Measurements from ENCODE around the gene PRAC2.

Gene PRAC2

DNA sequence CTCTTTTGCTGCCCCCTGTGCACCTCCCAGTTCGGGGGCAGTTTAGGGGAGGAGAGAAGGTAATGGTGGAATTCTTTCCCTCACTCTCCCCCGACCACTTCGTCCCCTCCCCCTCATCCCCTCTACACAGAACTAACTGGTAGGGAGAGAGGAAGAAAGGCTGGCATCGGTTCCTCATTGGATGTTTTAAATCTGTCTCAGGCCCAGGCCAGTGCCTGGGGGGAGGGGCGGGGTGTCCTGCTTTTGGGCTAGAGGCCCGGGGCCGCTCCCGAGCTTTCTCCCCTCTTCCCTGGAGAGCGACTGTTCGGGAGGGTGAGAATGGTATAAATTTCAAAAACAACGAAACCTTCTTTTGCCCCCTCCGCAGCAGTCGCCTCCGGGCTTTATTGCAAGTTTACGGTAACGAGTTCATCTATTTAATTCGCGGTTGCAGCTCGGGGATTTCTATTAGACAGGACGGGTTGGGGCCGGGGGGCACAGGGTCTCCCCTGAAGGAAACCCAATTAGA, at the start of gene PRAC2:
PRAC2 (plus strand) TSS at position 271 of the 508 bp plus-strand sequence. CDS start 1,226 bp downstream, outside the sequence.
- Histone ChIP-seq H3K27ac (peak within 1 kb of the TSS; percentile 100), H3K4me3 (peak within 1 kb of the TSS; percentile 80)

DNA sequence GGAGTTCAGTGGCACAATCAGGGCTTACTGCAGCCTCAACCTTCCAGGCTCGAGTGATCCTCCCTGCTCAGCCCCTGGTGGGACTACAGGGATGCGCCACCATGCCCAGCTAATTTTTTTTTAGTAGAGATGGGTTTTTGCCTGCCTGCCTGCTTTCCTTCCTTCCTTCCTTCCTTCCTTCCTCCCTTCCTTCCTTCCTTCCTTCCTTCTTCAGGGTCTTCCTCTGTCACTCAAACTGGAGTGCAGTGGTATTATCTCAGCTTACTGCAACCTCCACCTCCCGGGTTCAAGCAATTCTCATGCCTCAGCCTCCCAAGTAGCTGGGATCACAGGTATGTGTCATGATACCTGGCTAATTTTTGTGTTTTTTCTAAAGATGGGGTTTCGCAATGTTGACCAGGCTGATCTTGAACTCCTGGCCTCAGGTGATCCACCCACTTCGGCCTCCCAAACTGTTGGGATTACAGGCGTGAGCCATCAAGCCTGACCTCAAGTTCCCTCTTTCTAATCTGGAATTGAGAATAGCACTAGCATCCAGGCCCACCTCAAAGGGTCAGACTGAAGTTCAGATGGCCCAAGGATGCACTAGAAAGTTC, 45.9 kb upstream of the PRAC2 start:
- DNase-seq (ENCODE audit: low read depth, low spot score): no peak
- H3K36me3 ChIP-seq (ENCODE audit: insufficient read depth, low read length): no peaks in the 10 kb centered on the region
- TF ChIP-seq EZH2 (IDR thresholded peaks at IDR 0.05) (no peak), POLR2AphosphoS5 (IDR thresholded peaks at IDR 0.05; ENCODE audit: borderline replicate concordance, low read depth, low read length) (no peak), FOXP2 (optimal IDR thresholded peaks at IDR 0.05; ENCODE audit: control extremely low read depth, extremely low read length, insufficient read depth) (no peak)
- peak overlapping the region; percentile 5 for H3K9ac ChIP-seq (ENCODE audit: insufficient read length)
- no peaks in the 10 kb centered on the region for H3K9me3 ChIP-seq (ENCODE audit: low read depth, low read length)
- H3K27ac ChIP-seq: peak overlapping the region; percentile 96
- H3K4me3 ChIP-seq: peak overlapping the region; percentile 46; the same call in 1 of the 2 replicates

More for the DNA sequence above, at the start of gene PRAC2:
- TF ChIP-seq EZH2 (IDR thresholded peaks at IDR 0.05) (no peak), FOXP2 (optimal IDR thresholded peaks at IDR 0.05; ENCODE audit: control extremely low read depth, extremely low read length, insufficient read depth) (no peak), POLR2AphosphoS5 (IDR thresholded peaks at IDR 0.05; ENCODE audit: borderline replicate concordance, low read depth, low read length) (no peak; the same call in none of the 2 replicates)
- peak; percentile 79 for DNase-seq (ENCODE audit: low read depth, low spot score)
- peaks cover 16% of the 10 kb centered on the region for H3K36me3 ChIP-seq (ENCODE audit: insufficient read depth, low read length)
- H3K9me3 ChIP-seq (ENCODE audit: low read depth, low read length): no peaks in the 10 kb centered on the region
- peak within 1 kb of the TSS; percentile 99 for H3K9ac ChIP-seq (ENCODE audit: insufficient read length)

GRCh38 chr17:48678141-48678971, 44.6 kb upstream of the PRAC2 start:
- no peak for TF ChIP-seq POLR2AphosphoS5 (IDR thresholded peaks at IDR 0.05; ENCODE audit: borderline replicate concordance, low read depth, low read length)
- TF ChIP-seq FOXP2 (optimal IDR thresholded peaks at IDR 0.05; ENCODE audit: control extremely low read depth, extremely low read length, insufficient read depth): no peak
- TF ChIP-seq EZH2 (IDR thresholded peaks at IDR 0.05): no peak
- Histone ChIP-seq H3K9me3 (ENCODE audit: low read depth, low read length) (no peaks in the 10 kb centered on the region), H3K9ac (ENCODE audit: insufficient read length) (no peak overlapping the region), H3K27ac (peak overlapping the region; percentile 52; the same call in 1 of the 2 replicates), H3K4me3 (no peak overlapping the region), H3K36me3 (ENCODE audit: insufficient read depth, low read length) (no peaks in the 10 kb centered on the region)
- no peak for DNase-seq (ENCODE audit: low read depth, low spot score)

- Histone ChIP-seq H3K9me3 (ENCODE audit: low read depth, low read length) (no peaks in the 10 kb centered on the region), H3K9ac (ENCODE audit: insufficient read length) (no peak overlapping the region), H3K4me3 (no peak overlapping the region), H3K27ac (peak overlapping the region; percentile 26), H3K36me3 (ENCODE audit: insufficient read depth, low read length) (no peaks in the 10 kb centered on the region)
- TF ChIP-seq FOXP2 (optimal IDR thresholded peaks at IDR 0.05; ENCODE audit: control extremely low read depth, extremely low read length, insufficient read depth): no peak
- TF ChIP-seq EZH2 (IDR thresholded peaks at IDR 0.05): no peak
- TF ChIP-seq POLR2AphosphoS5 (IDR thresholded peaks at IDR 0.05; ENCODE audit: borderline replicate concordance, low read depth, low read length): no peak
- no peak for DNase-seq (ENCODE audit: low read depth, low spot score)
Measured at GRCh38 chr17:48679385-48680096, 43.4 kb upstream of the PRAC2 start.

DNA sequence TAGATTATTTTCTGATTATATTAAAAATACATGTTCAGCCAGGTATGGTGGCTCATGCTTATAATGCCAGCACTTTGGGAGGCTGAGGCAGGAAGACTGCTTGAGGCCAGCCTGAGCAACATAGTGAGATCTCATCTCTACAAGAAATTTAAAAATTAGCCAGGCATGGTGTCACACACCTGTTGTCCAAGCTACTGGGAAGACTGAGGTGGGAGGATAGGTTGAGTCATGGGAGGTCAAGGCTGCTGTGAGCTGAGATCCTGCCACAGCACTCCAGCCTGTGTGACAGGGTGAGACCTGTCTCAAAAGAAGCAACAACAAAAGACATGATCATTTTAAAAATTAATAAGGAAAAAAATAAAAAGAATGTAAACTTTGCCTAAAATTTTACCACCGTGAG, 41.4 kb upstream of the PRAC2 start:
- no peak for DNase-seq (ENCODE audit: low read depth, low spot score)
- no peaks in the 10 kb centered on the region for H3K9me3 ChIP-seq (ENCODE audit: low read depth, low read length)
- H3K36me3 ChIP-seq (ENCODE audit: insufficient read depth, low read length): no peaks in the 10 kb centered on the region
- no peak overlapping the region for H3K27ac ChIP-seq
- no peak overlapping the region for H3K4me3 ChIP-seq
- no peak overlapping the region for H3K9ac ChIP-seq (ENCODE audit: insufficient read length)
- TF ChIP-seq EZH2 (IDR thresholded peaks at IDR 0.05): no peak
- no peak for TF ChIP-seq FOXP2 (optimal IDR thresholded peaks at IDR 0.05; ENCODE audit: control extremely low read depth, extremely low read length, insufficient read depth)
- no peak for TF ChIP-seq POLR2AphosphoS5 (IDR thresholded peaks at IDR 0.05; ENCODE audit: borderline replicate concordance, low read depth, low read length)

- Histone ChIP-seq H3K9ac (ENCODE audit: insufficient read length) (no peak overlapping the region), H3K4me3 (no peak overlapping the region), H3K27ac (peak overlapping the region; percentile 12; the same call in 1 of the 2 replicates), H3K36me3 (ENCODE audit: insufficient read depth, low read length) (no peaks in the 10 kb centered on the region), H3K9me3 (ENCODE audit: low read depth, low read length) (peaks cover 5% of the 10 kb centered on the region; the same call in 1 of the 2 replicates)
- no peak for TF ChIP-seq EZH2 (IDR thresholded peaks at IDR 0.05)
- TF ChIP-seq FOXP2 (optimal IDR thresholded peaks at IDR 0.05; ENCODE audit: control extremely low read depth, extremely low read length, insufficient read depth): no peak
- no peak for TF ChIP-seq POLR2AphosphoS5 (IDR thresholded peaks at IDR 0.05; ENCODE audit: borderline replicate concordance, low read depth, low read length)
- no peak for DNase-seq (ENCODE audit: low read depth, low spot score)
Measured at GRCh38 chr17:48690655-48691054, 32.3 kb upstream of the PRAC2 start.

DNA sequence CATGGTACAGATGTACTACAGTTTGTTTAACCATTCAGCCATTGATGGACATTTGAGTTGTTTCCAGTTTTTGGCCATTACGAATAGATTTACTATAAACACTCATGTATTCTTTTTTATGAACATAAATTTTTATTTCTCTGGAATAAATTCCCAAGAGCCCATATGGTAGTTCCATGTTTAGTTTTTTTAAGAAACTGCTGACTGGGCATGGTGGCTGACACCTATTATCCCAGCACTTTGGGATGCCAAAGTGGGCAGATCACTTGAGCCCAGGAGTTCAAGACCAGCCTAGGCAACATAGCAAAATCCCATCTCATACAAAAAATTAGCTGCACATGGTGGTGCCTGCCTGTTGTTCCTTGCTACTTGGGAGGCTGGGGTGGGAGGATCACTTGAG, 30.9 kb upstream of the PRAC2 start:
- DNase-seq (ENCODE audit: low read depth, low spot score): no peak
- TF ChIP-seq EZH2 (IDR thresholded peaks at IDR 0.05) (no peak), FOXP2 (optimal IDR thresholded peaks at IDR 0.05; ENCODE audit: control extremely low read depth, extremely low read length, insufficient read depth) (no peak), POLR2AphosphoS5 (IDR thresholded peaks at IDR 0.05; ENCODE audit: borderline replicate concordance, low read depth, low read length) (no peak)
- no peak overlapping the region for H3K27ac ChIP-seq
- H3K36me3 ChIP-seq (ENCODE audit: insufficient read depth, low read length): no peaks in the 10 kb centered on the region
- H3K4me3 ChIP-seq: no peak overlapping the region
- no peak overlapping the region for H3K9ac ChIP-seq (ENCODE audit: insufficient read length)
- peaks cover 5% of the 10 kb centered on the region; the same call in 1 of the 2 replicates for H3K9me3 ChIP-seq (ENCODE audit: low read depth, low read length)
